H1 (cell line): ENCODE measurements around the gene RAB2B. TPM values are rescaled to one million over a fixed set of nuclear protein-coding genes. Genes with fewer than 3 reads are reported as not detected.
A peak's percentile ranks its signal among the peaks of the same experiment; 100 is the strongest.

ENCODE experiments used
- ASH2L ChIP-seq: fragments of 200-600, 300-600 bp; sonication (generic); IDR thresholded peaks from one replicate; pipeline ENCODE4 v1.7.1; 2017; ENCODE audit warnings: low read length
- BACH1 ChIP-seq: IDR thresholded peaks from 2 replicates; pipeline ENCODE4 v1.6.1; 2012; ENCODE audit warnings: low read length, improper control_type of control experiment
- CHD1 ChIP-seq: IDR thresholded peaks from 2 replicates; pipeline ENCODE4 v1.6.1; 2012; ENCODE audit warnings: low read depth, low read length, improper control_type of control experiment
- CHD2 ChIP-seq: IDR thresholded peaks from 2 replicates; pipeline ENCODE4 v1.6.1; 2012; ENCODE audit warnings: low read length, improper control_type of control experiment
- KDM4A ChIP-seq: IDR thresholded peaks from one replicate; pipeline ENCODE4 v1.7.1; 2012; ENCODE audit warnings: low read depth, mild to moderate bottlenecking, moderate library complexity, low read length, inconsistent platforms; ENCODE audit not compliant: severe bottlenecking
- POU5F1 ChIP-seq: IDR thresholded peaks from 2 replicates; pipeline ENCODE4 v1.6.1; 2011; ENCODE audit warnings: low read depth, mild to moderate bottlenecking, low read length, moderate library complexity
- RXRA ChIP-seq: IDR thresholded peaks from 2 replicates; pipeline ENCODE4 v1.6.1; 2011; ENCODE audit warnings: low read depth, mild to moderate bottlenecking, low read length, moderate library complexity; ENCODE audit not compliant: insufficient read depth
- SIRT6 ChIP-seq: IDR thresholded peaks from one replicate; pipeline ENCODE4 v1.7.1; 2012; ENCODE audit warnings: low read length, inconsistent platforms
- SP1 ChIP-seq: IDR thresholded peaks from 2 replicates; pipeline ENCODE4 v1.6.1; 2011; ENCODE audit warnings: low read depth, low read length
- ZNF274 ChIP-seq: IDR thresholded peaks from 2 replicates; pipeline ENCODE4 v1.7.0; 2012; ENCODE audit warnings: low read length, borderline replicate concordance; ENCODE audit errors: extremely low read depth
- polyA plus RNA-seq, 7 experiments: library from polyadenylated mRNA; depleted of rRNA in 3 of 7; stranded (reverse) in 5 of 7; unstranded in 2 of 7; fragments of >200 nt in 5 of 7; fragments of 200-250 nt in 2 of 7; gene quantifications; 1 replicate in 5 of 7; 2 replicates in 1 of 7; 4 replicates in 1 of 7; pipeline versions ENCODE4 v1.2.1 to v1.2.3, GENCODE V29; 2011 to 2013; ENCODE audit warnings: missing spikeins in 2 of 7, mixed read lengths in 2 of 7
- total RNA-seq: library from RNA; stranded (reverse); fragmentation: NEBNext Ultra II Directional; extraction: Animal tissue kit (Norgen Biotek cat#: 25700); gene quantifications from 2 replicates; pipeline ENCODE4 v1.2.1, GENCODE V29; 2021
- TF ChIP-seq, protein P1 (sequence below): fragments of 300-600 bp; sonication (generic); IDR thresholded peaks from 2 replicates; pipeline ENCODE4 v1.7.1; 2012; ENCODE audit warnings: low read length, moderate library complexity, mild to moderate bottlenecking, inconsistent platforms; ENCODE audit not compliant: insufficient replicate concordance

The RAB2B gene
- total and polyA plus RNA-seq, 2 of the 8 experiments (the other 6 are each of a cell fraction or from before 2014, with no cell fraction given): 23.4 to 26.1 TPM

DNA sequence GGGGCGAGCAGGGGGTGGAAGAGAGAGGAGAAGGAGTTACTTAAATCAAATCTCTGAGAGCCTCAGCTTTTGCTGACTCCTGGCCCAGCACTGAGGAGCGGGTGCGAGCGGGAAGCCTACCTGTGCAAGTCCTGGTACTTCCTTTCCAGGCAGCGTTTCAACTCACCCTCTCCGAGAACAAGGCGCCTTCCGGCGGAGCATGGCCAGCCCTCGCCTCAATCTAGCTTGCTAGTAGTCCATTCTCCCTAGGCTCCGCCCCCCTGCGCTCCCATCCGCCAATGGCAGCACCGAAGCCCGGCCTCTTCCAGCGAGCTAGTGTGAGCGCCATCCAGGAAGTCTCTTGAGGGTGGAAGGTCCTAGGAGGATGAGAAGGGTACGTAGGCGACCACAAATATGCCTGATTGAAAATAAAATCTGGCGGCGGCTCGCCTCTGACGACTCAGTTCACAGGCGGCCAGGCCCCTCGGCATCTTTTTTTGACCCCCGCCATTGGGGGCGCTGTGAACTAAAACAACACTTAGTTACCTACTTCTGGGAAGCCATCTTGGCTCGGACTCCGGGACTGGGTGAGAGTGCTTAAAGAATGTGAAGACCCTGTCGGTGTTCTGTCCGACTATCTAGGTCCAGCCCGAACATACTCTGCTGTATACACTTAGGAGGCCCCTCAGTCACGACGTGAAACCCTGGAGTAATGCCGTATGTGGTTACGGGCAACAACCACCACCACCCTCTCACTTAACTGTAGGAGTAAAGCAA is 20.7 kb downstream of the RAB2B start, which contains the start of gene CHD8 (continued):
- TF ChIP-seq, protein P1, sequence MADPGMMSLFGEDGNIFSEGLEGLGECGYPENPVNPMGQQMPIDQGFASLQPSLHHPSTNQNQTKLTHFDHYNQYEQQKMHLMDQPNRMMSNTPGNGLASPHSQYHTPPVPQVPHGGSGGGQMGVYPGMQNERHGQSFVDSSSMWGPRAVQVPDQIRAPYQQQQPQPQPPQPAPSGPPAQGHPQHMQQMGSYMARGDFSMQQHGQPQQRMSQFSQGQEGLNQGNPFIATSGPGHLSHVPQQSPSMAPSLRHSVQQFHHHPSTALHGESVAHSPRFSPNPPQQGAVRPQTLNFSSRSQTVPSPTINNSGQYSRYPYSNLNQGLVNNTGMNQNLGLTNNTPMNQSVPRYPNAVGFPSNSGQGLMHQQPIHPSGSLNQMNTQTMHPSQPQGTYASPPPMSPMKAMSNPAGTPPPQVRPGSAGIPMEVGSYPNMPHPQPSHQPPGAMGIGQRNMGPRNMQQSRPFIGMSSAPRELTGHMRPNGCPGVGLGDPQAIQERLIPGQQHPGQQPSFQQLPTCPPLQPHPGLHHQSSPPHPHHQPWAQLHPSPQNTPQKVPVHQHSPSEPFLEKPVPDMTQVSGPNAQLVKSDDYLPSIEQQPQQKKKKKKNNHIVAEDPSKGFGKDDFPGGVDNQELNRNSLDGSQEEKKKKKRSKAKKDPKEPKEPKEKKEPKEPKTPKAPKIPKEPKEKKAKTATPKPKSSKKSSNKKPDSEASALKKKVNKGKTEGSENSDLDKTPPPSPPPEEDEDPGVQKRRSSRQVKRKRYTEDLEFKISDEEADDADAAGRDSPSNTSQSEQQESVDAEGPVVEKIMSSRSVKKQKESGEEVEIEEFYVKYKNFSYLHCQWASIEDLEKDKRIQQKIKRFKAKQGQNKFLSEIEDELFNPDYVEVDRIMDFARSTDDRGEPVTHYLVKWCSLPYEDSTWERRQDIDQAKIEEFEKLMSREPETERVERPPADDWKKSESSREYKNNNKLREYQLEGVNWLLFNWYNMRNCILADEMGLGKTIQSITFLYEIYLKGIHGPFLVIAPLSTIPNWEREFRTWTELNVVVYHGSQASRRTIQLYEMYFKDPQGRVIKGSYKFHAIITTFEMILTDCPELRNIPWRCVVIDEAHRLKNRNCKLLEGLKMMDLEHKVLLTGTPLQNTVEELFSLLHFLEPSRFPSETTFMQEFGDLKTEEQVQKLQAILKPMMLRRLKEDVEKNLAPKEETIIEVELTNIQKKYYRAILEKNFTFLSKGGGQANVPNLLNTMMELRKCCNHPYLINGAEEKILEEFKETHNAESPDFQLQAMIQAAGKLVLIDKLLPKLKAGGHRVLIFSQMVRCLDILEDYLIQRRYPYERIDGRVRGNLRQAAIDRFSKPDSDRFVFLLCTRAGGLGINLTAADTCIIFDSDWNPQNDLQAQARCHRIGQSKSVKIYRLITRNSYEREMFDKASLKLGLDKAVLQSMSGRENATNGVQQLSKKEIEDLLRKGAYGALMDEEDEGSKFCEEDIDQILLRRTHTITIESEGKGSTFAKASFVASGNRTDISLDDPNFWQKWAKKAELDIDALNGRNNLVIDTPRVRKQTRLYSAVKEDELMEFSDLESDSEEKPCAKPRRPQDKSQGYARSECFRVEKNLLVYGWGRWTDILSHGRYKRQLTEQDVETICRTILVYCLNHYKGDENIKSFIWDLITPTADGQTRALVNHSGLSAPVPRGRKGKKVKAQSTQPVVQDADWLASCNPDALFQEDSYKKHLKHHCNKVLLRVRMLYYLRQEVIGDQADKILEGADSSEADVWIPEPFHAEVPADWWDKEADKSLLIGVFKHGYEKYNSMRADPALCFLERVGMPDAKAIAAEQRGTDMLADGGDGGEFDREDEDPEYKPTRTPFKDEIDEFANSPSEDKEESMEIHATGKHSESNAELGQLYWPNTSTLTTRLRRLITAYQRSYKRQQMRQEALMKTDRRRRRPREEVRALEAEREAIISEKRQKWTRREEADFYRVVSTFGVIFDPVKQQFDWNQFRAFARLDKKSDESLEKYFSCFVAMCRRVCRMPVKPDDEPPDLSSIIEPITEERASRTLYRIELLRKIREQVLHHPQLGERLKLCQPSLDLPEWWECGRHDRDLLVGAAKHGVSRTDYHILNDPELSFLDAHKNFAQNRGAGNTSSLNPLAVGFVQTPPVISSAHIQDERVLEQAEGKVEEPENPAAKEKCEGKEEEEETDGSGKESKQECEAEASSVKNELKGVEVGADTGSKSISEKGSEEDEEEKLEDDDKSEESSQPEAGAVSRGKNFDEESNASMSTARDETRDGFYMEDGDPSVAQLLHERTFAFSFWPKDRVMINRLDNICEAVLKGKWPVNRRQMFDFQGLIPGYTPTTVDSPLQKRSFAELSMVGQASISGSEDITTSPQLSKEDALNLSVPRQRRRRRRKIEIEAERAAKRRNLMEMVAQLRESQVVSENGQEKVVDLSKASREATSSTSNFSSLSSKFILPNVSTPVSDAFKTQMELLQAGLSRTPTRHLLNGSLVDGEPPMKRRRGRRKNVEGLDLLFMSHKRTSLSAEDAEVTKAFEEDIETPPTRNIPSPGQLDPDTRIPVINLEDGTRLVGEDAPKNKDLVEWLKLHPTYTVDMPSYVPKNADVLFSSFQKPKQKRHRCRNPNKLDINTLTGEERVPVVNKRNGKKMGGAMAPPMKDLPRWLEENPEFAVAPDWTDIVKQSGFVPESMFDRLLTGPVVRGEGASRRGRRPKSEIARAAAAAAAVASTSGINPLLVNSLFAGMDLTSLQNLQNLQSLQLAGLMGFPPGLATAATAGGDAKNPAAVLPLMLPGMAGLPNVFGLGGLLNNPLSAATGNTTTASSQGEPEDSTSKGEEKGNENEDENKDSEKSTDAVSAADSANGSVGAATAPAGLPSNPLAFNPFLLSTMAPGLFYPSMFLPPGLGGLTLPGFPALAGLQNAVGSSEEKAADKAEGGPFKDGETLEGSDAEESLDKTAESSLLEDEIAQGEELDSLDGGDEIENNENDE: no peak
- TF ChIP-seq BACH1: no peak
- peak; percentile 4 for TF ChIP-seq KDM4A
- TF ChIP-seq CHD2: 0 out of 2 replicates have a peak, but pooled peaks have one; percentile 46
- peak; percentile 90; the same call in 1 of the 2 replicates for TF ChIP-seq SP1
- no peak for TF ChIP-seq POU5F1
- TF ChIP-seq CHD1: no peak
- TF ChIP-seq ASH2L: peak; percentile 71
- TF ChIP-seq ZNF274: no peak
- no peak for TF ChIP-seq SIRT6
- no peak for TF ChIP-seq RXRA
